H9 (cell line): Measurements from ENCODE around the gene ZNF780A. TPM values are rescaled to one million over a fixed set of nuclear protein-coding genes. Genes with fewer than 3 reads are reported as not detected.

Experiments
- DNase-seq: peaks from one replicate; pipeline ENCODE4 v3.0.0-alpha.2; 2017
- H2AFZ ChIP-seq: one replicate; pipeline ENCODE4 v1.6.1; 2013; ENCODE audit warnings: mild to moderate bottlenecking, low read length, control low read depth, moderate library complexity
- H2AK5ac ChIP-seq: 2 replicates; pipeline ENCODE4 v1.6.1; 2013; ENCODE audit warnings: low read length, control low read depth, mixed read lengths; ENCODE audit not compliant: insufficient read length
- H2BK120ac ChIP-seq: one replicate; pipeline ENCODE4 v1.6.1; 2013; ENCODE audit warnings: low read depth, mild to moderate bottlenecking, low read length, control low read depth, inconsistent platforms; ENCODE audit not compliant: poor library complexity, severe bottlenecking
- H2BK12ac ChIP-seq: 2 replicates; pipeline ENCODE4 v1.6.1; 2013; ENCODE audit warnings: low read length, control low read depth, mixed read lengths, low read depth; ENCODE audit not compliant: insufficient read length
- H2BK15ac ChIP-seq: 2 replicates; pipeline ENCODE4 v1.6.1; 2013; ENCODE audit warnings: low read depth, low read length, control low read depth
- H2BK20ac ChIP-seq: one replicate; pipeline ENCODE4 v1.6.1; 2013; ENCODE audit warnings: low read depth, mild to moderate bottlenecking, low read length, control low read depth, inconsistent platforms; ENCODE audit not compliant: poor library complexity, severe bottlenecking
- H2BK5ac ChIP-seq: 2 replicates; pipeline ENCODE4 v1.6.1; 2013; ENCODE audit warnings: low read length, control low read depth, mixed read lengths; ENCODE audit not compliant: insufficient read length
- H3K14ac ChIP-seq: 2 replicates; pipeline ENCODE4 v1.6.1; 2013; ENCODE audit warnings: low read length, control low read depth; ENCODE audit not compliant: insufficient read depth
- H3K18ac ChIP-seq: 2 replicates; pipeline ENCODE4 v1.6.1; 2013; ENCODE audit warnings: low read depth, mild to moderate bottlenecking, mixed read lengths, low read length, control low read depth; ENCODE audit not compliant: insufficient read length
- H3K23ac ChIP-seq: 2 replicates; pipeline ENCODE4 v1.6.1; 2013; ENCODE audit warnings: low read length, control low read depth, mixed read lengths, low read depth; ENCODE audit not compliant: insufficient read length
- H3K23me2 ChIP-seq: 2 replicates; pipeline ENCODE4 v1.6.1; 2013; ENCODE audit warnings: low read depth, mild to moderate bottlenecking, mixed read lengths, low read length, control low read depth; ENCODE audit not compliant: insufficient read length, poor library complexity, severe bottlenecking
- H3K27ac ChIP-seq: 2 replicates; pipeline ENCODE4 v1.5.1; 2013; ENCODE audit warnings: low read length, control low read depth, mixed read lengths, low read depth; ENCODE audit not compliant: insufficient read length
- H3K27me3 ChIP-seq: 2 replicates; pipeline ENCODE4 v1.6.1; 2013; ENCODE audit warnings: low read length, control low read depth, inconsistent platforms; ENCODE audit not compliant: insufficient read depth
- H3K4ac ChIP-seq: 2 replicates; pipeline ENCODE4 v1.6.1; 2013; ENCODE audit warnings: low read depth, mild to moderate bottlenecking, control low read depth, inconsistent platforms, low read length, moderate library complexity
- H3K4me1 ChIP-seq: 2 replicates; pipeline ENCODE4 v1.6.1; 2013; ENCODE audit warnings: low read length, control low read depth, inconsistent platforms; ENCODE audit not compliant: insufficient read depth
- H3K4me2 ChIP-seq: 2 replicates; pipeline ENCODE4 v1.6.1; 2013; ENCODE audit warnings: low read length, control low read depth, mixed read lengths; ENCODE audit not compliant: insufficient read length, insufficient read depth
- H3K56ac ChIP-seq: 2 replicates; pipeline ENCODE4 v1.6.1; 2013; ENCODE audit warnings: low read depth, mild to moderate bottlenecking, mixed read lengths, low read length, control low read depth; ENCODE audit not compliant: insufficient read length
- H3K79me1 ChIP-seq: 2 replicates; pipeline ENCODE4 v1.6.1; 2013; ENCODE audit warnings: low read depth, mild to moderate bottlenecking, moderate library complexity, low read length, control low read depth, inconsistent platforms; ENCODE audit not compliant: insufficient read depth, poor library complexity, severe bottlenecking
- H3K79me2 ChIP-seq: 2 replicates; pipeline ENCODE4 v1.6.1; 2013; ENCODE audit warnings: low read length, control low read depth, inconsistent platforms; ENCODE audit not compliant: insufficient read depth
- H3K9ac ChIP-seq: 2 replicates; pipeline ENCODE4 v1.6.1; 2013; ENCODE audit warnings: low read length, control low read depth, mixed read lengths; ENCODE audit not compliant: insufficient read length; ENCODE audit errors: extremely low read depth
- H3K9me3 ChIP-seq: one replicate; pipeline ENCODE4 v1.6.1; 2013; ENCODE audit warnings: low read depth, low read length, inconsistent platforms; ENCODE audit not compliant: control insufficient read depth
- H3T11ph ChIP-seq: one replicate; pipeline ENCODE4 v1.6.1; 2013; ENCODE audit warnings: mild to moderate bottlenecking, low read length, control low read depth, inconsistent platforms
- H4K20me1 ChIP-seq: one replicate; pipeline ENCODE4 v1.6.1; 2013; ENCODE audit not compliant: control insufficient read depth, insufficient read length, insufficient read depth
- H4K5ac ChIP-seq: 2 replicates; pipeline ENCODE4 v1.6.1; 2013; ENCODE audit warnings: low read depth, mild to moderate bottlenecking, mixed read lengths, low read length, control low read depth; ENCODE audit not compliant: insufficient read length
- H4K8ac ChIP-seq: replicated peaks from 2 replicates; pipeline ENCODE4 v1.6.1; 2013; ENCODE audit warnings: low read length, control low read depth, mixed read lengths, low read depth; ENCODE audit not compliant: insufficient read length
- H4K91ac ChIP-seq: 2 replicates; pipeline ENCODE4 v1.6.1; 2013; ENCODE audit warnings: low read depth, mild to moderate bottlenecking, moderate library complexity, mixed read lengths, low read length, control low read depth; ENCODE audit not compliant: insufficient read length
- H3K27ac Mint-ChIP-seq, 3 experiments: 2 replicates in 2 of 3; 3 replicates in 1 of 3; pipeline ENCODE4 v1.8.0; 2020 to 2021; ENCODE audit warnings: mixed read lengths in 3 of 3, mild to moderate bottlenecking in 1 of 3, moderate library complexity in 1 of 3
- H3K27me3 Mint-ChIP-seq: 2 replicates; pipeline ENCODE4 v1.8.0; 2021; ENCODE audit warnings: low read depth, mild to moderate bottlenecking, moderate library complexity, mixed read lengths
- H3K36me3 Mint-ChIP-seq, 3 experiments: 2 replicates in 2 of 3; 3 replicates in 1 of 3; pipeline ENCODE4 v1.8.0; 2020 to 2021; ENCODE audit warnings: low read depth in 3 of 3, mixed read lengths in 3 of 3; ENCODE audit not compliant: insufficient read depth in 1 of 3
- H3K4me1 Mint-ChIP-seq, 2 experiments: 2 replicates each; pipeline ENCODE4 v1.8.0; 2020; ENCODE audit warnings: mixed read lengths in 2 of 2
- H3K4me3 Mint-ChIP-seq, 2 experiments: 2 replicates in 1 of 2; 3 replicates in 1 of 2; pipeline ENCODE4 v1.8.0; 2020 to 2021; ENCODE audit warnings: mild to moderate bottlenecking in 2 of 2, mixed read lengths in 2 of 2, moderate library complexity in 1 of 2
- H3K9me3 Mint-ChIP-seq, 2 experiments: 2 replicates in 1 of 2; 3 replicates in 1 of 2; pipeline ENCODE4 v1.8.0; 2020; ENCODE audit warnings: mild to moderate bottlenecking in 2 of 2, mixed read lengths in 2 of 2, moderate library complexity in 1 of 2
- WGBS: extraction: QIAGEN DNeasy Blood & Tissue Kit; methylation state at CpG from one replicate; pipeline ENCODE4 v1.1.7; 2013; ENCODE audit warnings: missing lambda C conversion rate, low lambda C conversion rate, mixed read lengths; ENCODE audit not compliant: insufficient read length; ENCODE audit errors: extremely low coverage; 5-methylcytosine and 5-hydroxymethylcytosine counted together
- total RNA-seq: library from RNA; stranded (reverse); gene quantifications from 2 replicates; pipeline ENCODE4 v1.2.1, GENCODE V29; 2021
- TF ChIP-seq, protein P1 (sequence below): fragments of 200-600 bp; sonication (generic); conservative IDR thresholded peaks from 3 replicates; pipeline ENCODE4 v1.8.0; 2021; ENCODE audit warnings: antibody characterized with exemption, mild to moderate bottlenecking

ZNF780A gene
- total RNA-seq, 1 experiment from 2014 or later = 16.7 TPM

GRCh38 chr19:40025938-40026596, 64.7 kb downstream of the ZNF780A start:
- Histone ChIP-seq H4K5ac (no peak overlapping the region), H3K14ac (no peak overlapping the region), H3K4me2 (no peak overlapping the region), H4K8ac (no peak overlapping the region), H3K56ac (no peak overlapping the region), H4K91ac (no peak overlapping the region), H2BK120ac (no peak overlapping the region), H3K27ac (no peak overlapping the region), H2BK15ac (no peak overlapping the region), H2AFZ (no peak overlapping the region), H3K4me1 (no peaks in the 10 kb centered on the region), H3T11ph (no peak overlapping the region), H2AK5ac (no peak overlapping the region), H3K23me2 (no peaks in the 10 kb centered on the region), H2BK12ac (no peak overlapping the region), H3K9ac (no peak overlapping the region), H4K20me1 (no peaks in the 10 kb centered on the region), H3K9me3 (peaks cover 71% of the 10 kb centered on the region), H3K79me1 (no peaks in the 10 kb centered on the region), H3K18ac (no peak overlapping the region), H3K23ac (no peak overlapping the region), H3K27me3 (no peaks in the 10 kb centered on the region), H2BK20ac (no peak overlapping the region), H3K79me2 (no peaks in the 10 kb centered on the region), H2BK5ac (no peak overlapping the region), H3K4ac (no peak overlapping the region)
- Mint-ChIP-seq H3K27me3 (peaks cover 20% of the 10 kb centered on the region), H3K36me3 (peaks cover 47 to 65% (median 53%) of the 10 kb centered on the region in 3 experiments), H3K9me3 (peaks cover 89 to 93% of the 10 kb centered on the region in 2 experiments), H3K27ac (no peak overlapping the region), H3K4me3 (no peak overlapping the region), H3K4me1 (no peaks in the 10 kb centered on the region)
- TF ChIP-seq, protein P1, sequence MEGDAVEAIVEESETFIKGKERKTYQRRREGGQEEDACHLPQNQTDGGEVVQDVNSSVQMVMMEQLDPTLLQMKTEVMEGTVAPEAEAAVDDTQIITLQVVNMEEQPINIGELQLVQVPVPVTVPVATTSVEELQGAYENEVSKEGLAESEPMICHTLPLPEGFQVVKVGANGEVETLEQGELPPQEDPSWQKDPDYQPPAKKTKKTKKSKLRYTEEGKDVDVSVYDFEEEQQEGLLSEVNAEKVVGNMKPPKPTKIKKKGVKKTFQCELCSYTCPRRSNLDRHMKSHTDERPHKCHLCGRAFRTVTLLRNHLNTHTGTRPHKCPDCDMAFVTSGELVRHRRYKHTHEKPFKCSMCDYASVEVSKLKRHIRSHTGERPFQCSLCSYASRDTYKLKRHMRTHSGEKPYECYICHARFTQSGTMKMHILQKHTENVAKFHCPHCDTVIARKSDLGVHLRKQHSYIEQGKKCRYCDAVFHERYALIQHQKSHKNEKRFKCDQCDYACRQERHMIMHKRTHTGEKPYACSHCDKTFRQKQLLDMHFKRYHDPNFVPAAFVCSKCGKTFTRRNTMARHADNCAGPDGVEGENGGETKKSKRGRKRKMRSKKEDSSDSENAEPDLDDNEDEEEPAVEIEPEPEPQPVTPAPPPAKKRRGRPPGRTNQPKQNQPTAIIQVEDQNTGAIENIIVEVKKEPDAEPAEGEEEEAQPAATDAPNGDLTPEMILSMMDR = no peak
- WGBS = no CpG with 5 or more reads among the region's 4 CpGs
- no peak for DNase-seq
